Adrenal gland (tissue), 12 donors: ENCODE data around the gene IYD. TPM values are rescaled to one million over a fixed set of nuclear protein-coding genes. Genes with fewer than 3 reads are reported as not detected.
"Not testable (repeated sequence)": the region's sequence is repeated elsewhere in the genome, so short reads cannot be mapped to it uniquely, and the experiment has no call there.

Experiments used
- DNase-seq, 7 donors: peaks; one replicate each; pipeline ENCODE4 v3.0.0-alpha.2; 2019 to 2020
- H3K27ac ChIP-seq, 5 donors: fragments of 200-600 bp; sonication (generic) in 4 of 5; 1 replicate in 3 of 5; 2 replicates in 2 of 5; pipeline versions ENCODE4 v1.5.1 to v1.8.0; 2016 to 2020; ENCODE audit warnings: mild to moderate bottlenecking in 1 of 5
- H3K27me3 ChIP-seq: fragments of 200-600 bp; 2 replicates; pipeline ENCODE4 v1.8.0; 2021
- H3K36me3 ChIP-seq, 2 donors: fragments of 200-600 bp; replicated peaks in 1 of 2; 1 replicate in 1 of 2; 2 replicates in 1 of 2; pipeline versions ENCODE4 v1.5.1 to v1.8.0; 2018 to 2022
- H3K4me1 ChIP-seq, 2 donors: fragments of 200-600 bp; replicated peaks in 1 of 2; 1 replicate in 1 of 2; 2 replicates in 1 of 2; pipeline versions ENCODE4 v1.5.1 to v1.8.0; 2018 to 2021
- H3K4me3 ChIP-seq, 4 donors: fragments of 200-600 bp; sonication (generic) in 3 of 4; one replicate each; pipeline ENCODE4 v1.5.1; 2016 to 2018
- H3K9me3 ChIP-seq, 3 donors: fragments of 200-600 bp; sonication (generic) in 1 of 3; replicated peaks in 1 of 3; 1 replicate in 2 of 3; 2 replicates in 1 of 3; pipeline versions ENCODE4 v1.5.1 to v1.8.0; 2016 to 2021
- POLR2A ChIP-seq, 2 donors: fragments of 450-650 bp; IDR thresholded peaks; one replicate each; pipeline ENCODE4 v1.6.1; 2017; ENCODE audit warnings: antibody characterized with exemption in 2 of 2, mild to moderate bottlenecking in 2 of 2, moderate library complexity in 1 of 2
- WGBS, 4 donors: extraction: QIAGEN DNeasy Blood & Tissue Kit in 2 of 4; methylation state at CpG; one replicate each; pipeline versions ENCODE4 v1.1.5 to v1.1.7; 2013 to 2017; 5-methylcytosine and 5-hydroxymethylcytosine counted together
- intact Hi-C, 2 donors: fragments of 100-400 bp; cut with DNase I; formaldehyde crosslinking; loops; one replicate each; pipeline versions ENCODE4 v1.14.1 to v1.15.0; 2022 to 2023
- polyA plus RNA-seq, 3 donors: library from polyadenylated mRNA; stranded (reverse); fragments of 200-250 nt in 2 of 3; fragments of 350-450 nt in 1 of 3; fragmentation: Illumina TruSeq in 1 of 3; extraction: RNeasy Lipid Tissue Mini Kit (QIAGEN cat#74804) in 1 of 3; gene quantifications; one replicate each; pipeline ENCODE4 v1.2.3, GENCODE V29; 2013 to 2014
- total RNA-seq, 9 donors: library from RNA; depleted of rRNA in 4 of 9; stranded (reverse); fragments of >200 nt in 4 of 9; fragments of 120-200 nt in 1 of 9; fragmentation: NEBNext Ultra II Directional in 1 of 9; extraction: Animal tissue kit (Norgen Biotek cat#: 25700) in 1 of 9; gene quantifications; one replicate each; pipeline versions ENCODE4 v1.1.0 to v1.2.4, GENCODE V29; 2013 to 2023
- TF ChIP-seq, protein P1 (sequence below), 6 experiments: fragments of 450-650 bp in 4 of 6; fragments of 200-600 bp in 2 of 6; sonication (generic) in 1 of 6; IDR thresholded peaks; 1 replicate in 5 of 6; 2 replicates in 1 of 6; pipeline versions ENCODE4 v1.5.1 to v1.8.0; 2016 to 2021; ENCODE audit warnings: antibody characterized with exemption in 6 of 6, mild to moderate bottlenecking in 2 of 6, moderate library complexity in 1 of 6
- donor health status: healthy with polysubstance abuse.
- donor health status: Bipolar disorder and iron deficiency.
- donor health status: DM: yes; HTN: yes; CAD: no.
- donor health status: DM: no; HTN: no; CAD: no.
- donor health status: DM: no; HTN: no; CAD: no.
- donor health status: DM: yes; HTN: yes; CAD: no.

IYD gene
- total and polyA plus RNA-seq, 12 donors = 0.04 to 0.95 TPM; not detected in 10

DNA sequence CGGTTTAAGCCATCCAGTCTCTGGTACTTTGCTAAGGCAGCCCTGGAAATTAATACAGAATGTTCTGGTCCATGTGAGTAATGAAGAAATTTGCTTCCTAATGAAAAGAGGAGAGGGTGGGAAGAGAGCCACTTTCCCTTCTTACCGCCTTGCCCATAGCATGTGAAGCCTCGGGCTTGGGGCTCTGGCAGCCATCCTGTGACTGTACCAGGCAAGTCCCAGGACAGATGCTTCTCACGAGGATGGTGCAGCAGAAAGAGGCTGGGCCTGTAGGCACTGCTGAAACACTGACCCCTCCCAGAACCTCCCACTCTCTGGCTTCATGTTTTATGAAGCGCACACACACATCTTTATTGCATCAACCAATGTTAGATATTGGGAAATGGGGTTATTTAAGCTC is 74.8 kb downstream of the IYD start:
- H3K4me3 ChIP-seq = no peak overlapping the region
- no peaks in the 10 kb centered on the region for H3K4me1 ChIP-seq
- no peak for TF ChIP-seq POLR2A (IDR thresholded peaks at IDR 0.05)
- H3K9me3 ChIP-seq = no peaks in the 10 kb centered on the region
- intact Hi-C loops = no loop called here
- no peaks in the 10 kb centered on the region for H3K36me3 ChIP-seq
- WGBS, 4 donors = 50 to 71% (median 64%) methylated on average over 4 to 5 of the region's 5 CpGs
- DNase-seq = no peak
- H3K27ac ChIP-seq = no peak overlapping the region
- no peaks in the 10 kb centered on the region for H3K27me3 ChIP-seq

DNA sequence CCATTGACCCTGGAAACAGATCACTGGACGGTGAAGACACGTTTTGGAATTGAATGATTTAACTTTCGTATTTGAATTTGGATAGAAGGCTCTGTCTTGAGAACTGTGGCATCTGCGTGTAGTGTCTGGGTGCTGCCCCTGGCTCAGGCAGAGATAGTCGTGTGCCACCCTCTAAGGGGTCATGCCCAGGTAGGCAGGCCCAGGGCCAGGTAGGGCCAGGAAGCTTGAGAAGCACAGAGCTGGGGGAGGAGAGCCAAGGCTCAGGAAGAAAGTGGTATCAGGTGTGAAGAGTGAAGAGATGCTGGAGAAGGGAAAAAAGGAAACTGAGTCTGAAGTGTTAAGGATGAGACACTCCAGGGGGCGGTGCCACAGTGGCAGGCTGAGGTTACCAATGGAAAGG is 75.5 kb downstream of the IYD start:
- no peak for TF ChIP-seq POLR2A (IDR thresholded peaks at IDR 0.05)
- TF ChIP-seq, protein P1, sequence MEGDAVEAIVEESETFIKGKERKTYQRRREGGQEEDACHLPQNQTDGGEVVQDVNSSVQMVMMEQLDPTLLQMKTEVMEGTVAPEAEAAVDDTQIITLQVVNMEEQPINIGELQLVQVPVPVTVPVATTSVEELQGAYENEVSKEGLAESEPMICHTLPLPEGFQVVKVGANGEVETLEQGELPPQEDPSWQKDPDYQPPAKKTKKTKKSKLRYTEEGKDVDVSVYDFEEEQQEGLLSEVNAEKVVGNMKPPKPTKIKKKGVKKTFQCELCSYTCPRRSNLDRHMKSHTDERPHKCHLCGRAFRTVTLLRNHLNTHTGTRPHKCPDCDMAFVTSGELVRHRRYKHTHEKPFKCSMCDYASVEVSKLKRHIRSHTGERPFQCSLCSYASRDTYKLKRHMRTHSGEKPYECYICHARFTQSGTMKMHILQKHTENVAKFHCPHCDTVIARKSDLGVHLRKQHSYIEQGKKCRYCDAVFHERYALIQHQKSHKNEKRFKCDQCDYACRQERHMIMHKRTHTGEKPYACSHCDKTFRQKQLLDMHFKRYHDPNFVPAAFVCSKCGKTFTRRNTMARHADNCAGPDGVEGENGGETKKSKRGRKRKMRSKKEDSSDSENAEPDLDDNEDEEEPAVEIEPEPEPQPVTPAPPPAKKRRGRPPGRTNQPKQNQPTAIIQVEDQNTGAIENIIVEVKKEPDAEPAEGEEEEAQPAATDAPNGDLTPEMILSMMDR (IDR thresholded peaks at IDR 0.05) = no peak
- H3K4me3 ChIP-seq = no peak overlapping the region
- DNase-seq = no peak
- WGBS, 4 donors = 57 to 82% (median 59%) methylated on average over 5 to 6 of the region's 6 CpGs
- no peaks in the 10 kb centered on the region for H3K36me3 ChIP-seq
- no peaks in the 10 kb centered on the region for H3K9me3 ChIP-seq
- intact Hi-C loops = no loop called here
- H3K27me3 ChIP-seq = no peaks in the 10 kb centered on the region
- H3K4me1 ChIP-seq = no peaks in the 10 kb centered on the region
- no peak overlapping the region for H3K27ac ChIP-seq

DNA sequence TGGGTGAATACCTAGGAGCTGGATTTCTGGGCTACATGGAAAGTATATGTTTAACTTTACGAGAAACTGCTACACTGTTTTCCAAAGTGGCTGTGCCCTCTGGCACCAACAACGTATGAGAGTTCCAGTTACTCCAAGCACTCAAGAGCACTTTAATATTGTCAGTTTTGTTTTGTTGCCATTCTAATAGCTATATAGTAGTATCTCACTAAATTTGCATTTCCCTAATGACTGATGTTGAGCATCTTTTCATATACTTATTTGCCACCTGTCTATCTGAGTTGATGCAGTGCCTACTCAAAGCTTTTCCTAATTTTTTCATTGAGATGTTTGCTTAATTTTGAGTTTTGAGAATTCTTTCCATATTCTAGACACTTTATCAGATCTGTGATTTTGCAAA is 76.7 kb downstream of the IYD start:
- Histone ChIP-seq H3K4me1 (no peaks in the 10 kb centered on the region), H3K27ac (no peak overlapping the region), H3K4me3 (no peak overlapping the region), H3K9me3 (no peaks in the 10 kb centered on the region), H3K27me3 (no peaks in the 10 kb centered on the region), H3K36me3 (no peaks in the 10 kb centered on the region)
- WGBS, 4 donors = 87 to 92% (median 90%) methylated on average over 2 of the region's 2 CpGs
- intact Hi-C loops = no loop called here
- no peak for TF ChIP-seq POLR2A (IDR thresholded peaks at IDR 0.05)
- TF ChIP-seq, protein P1 (IDR thresholded peaks at IDR 0.05) = no peak
- no peak for DNase-seq

DNA sequence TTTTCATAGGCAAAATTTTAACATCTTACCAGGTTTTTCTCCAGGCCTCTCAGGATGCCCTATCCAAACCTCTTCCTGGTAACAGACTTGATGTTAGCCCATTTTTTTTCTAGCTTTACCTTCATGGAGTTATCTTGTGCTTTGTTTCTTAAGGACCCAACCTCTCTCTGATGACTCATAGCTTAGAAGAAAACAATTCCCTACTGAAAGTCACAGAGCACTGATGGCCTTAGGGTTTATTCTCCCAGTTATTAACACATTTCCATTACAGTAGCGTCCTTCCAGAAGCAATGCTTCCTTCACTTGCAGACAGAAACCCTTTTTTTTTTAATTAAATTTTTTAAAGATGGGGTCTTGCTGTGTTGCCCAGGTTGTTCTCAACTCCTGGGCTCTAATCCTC is 79.4 kb downstream of the IYD start:
- WGBS, 4 donors = 56 to 72% (median 67%) methylated on average over 1 of the region's 1 CpG
- Histone ChIP-seq H3K4me1 (no peaks in the 10 kb centered on the region), H3K4me3 (no peak overlapping the region), H3K9me3 (no peaks in the 10 kb centered on the region), H3K27ac (no peak overlapping the region), H3K27me3 (no peaks in the 10 kb centered on the region), H3K36me3 (no peaks in the 10 kb centered on the region)
- TF ChIP-seq, protein P1 (IDR thresholded peaks at IDR 0.05) = no peak
- no peak for TF ChIP-seq POLR2A (IDR thresholded peaks at IDR 0.05)
- intact Hi-C loops = no loop called here
- no peak for DNase-seq

DNA sequence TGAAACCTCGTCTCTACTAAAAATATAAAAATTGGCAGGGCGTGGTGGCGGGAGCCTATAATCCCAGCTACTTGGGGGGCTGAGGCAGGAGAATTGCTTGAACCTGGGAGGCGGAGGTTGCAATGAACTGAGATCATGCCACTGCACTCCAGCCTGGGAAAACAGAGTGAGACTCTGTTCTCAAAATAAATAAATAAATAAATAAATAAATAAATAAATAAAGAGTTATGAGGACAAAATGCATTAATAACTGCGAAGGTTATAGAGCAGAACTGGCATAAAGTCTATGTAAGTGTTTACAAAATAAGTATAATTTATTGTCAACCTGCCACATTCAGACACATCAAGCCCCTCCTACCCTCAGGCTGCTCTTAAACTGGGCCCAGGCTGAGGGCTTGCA is 80.2 kb downstream of the IYD start:
- 83 to 92% (median 91%) methylated on average over 5 of the region's 5 CpGs for WGBS, 4 donors
- H3K9me3 ChIP-seq, H3K27ac ChIP-seq, H3K36me3 ChIP-seq, intact Hi-C loops, H3K4me1 ChIP-seq, H3K27me3 ChIP-seq, DNase-seq, H3K4me3 ChIP-seq: not testable (repeated sequence)
